ENCODE results near the gene COX7A2L.
"Not testable (repeated sequence)": the region's sequence is repeated elsewhere in the genome, so short reads cannot be mapped to it uniquely, and the experiment has no call there.

COX7A2L gene

GRCh38 chr2:42334865-42335264 is 26.2 kb downstream of the COX7A2L start:
- H3K27ac ChIP-seq (ENCODE audit: insufficient read depth in 1 of 2, low read depth in 1 of 2, low read length in 2 of 2, poor library complexity in 1 of 2, severe bottlenecking in 2 of 2); H3K27me3 ChIP-seq (replicated peaks in 2 of 5; ENCODE audit: control insufficient read depth in 4 of 5, insufficient read depth in 5 of 5, low read length in 4 of 5); H3K4me1 ChIP-seq (ENCODE audit: control extremely low read depth in 1 of 4, control insufficient read depth in 4 of 4, insufficient read depth in 4 of 4, low read length in 3 of 4); H3K4me3 ChIP-seq (ENCODE audit: control insufficient read depth in 1 of 7, extremely low read depth in 1 of 7, insufficient read depth in 4 of 7, low read depth in 2 of 7, low read length in 6 of 7); POLR2A ChIA-PET; H3K9me3 ChIP-seq (ENCODE audit: control extremely low read depth in 1 of 5, control insufficient read depth in 4 of 5, insufficient read depth in 2 of 5, low read depth in 1 of 5, low read length in 4 of 5); DNase-seq; CTCF ChIA-PET: not testable (repeated sequence)
- WGBS (ENCODE audit: insufficient coverage) = 95% methylated on average over 5 of the region's 6 CpGs
- peaks cover 2 to 51% (median 28%) of the 10 kb centered on the region in 4 experiments for H3K36me3 ChIP-seq (ENCODE audit: control insufficient read depth in 4 of 4, insufficient read depth in 4 of 4, low read length in 3 of 4)

DNA sequence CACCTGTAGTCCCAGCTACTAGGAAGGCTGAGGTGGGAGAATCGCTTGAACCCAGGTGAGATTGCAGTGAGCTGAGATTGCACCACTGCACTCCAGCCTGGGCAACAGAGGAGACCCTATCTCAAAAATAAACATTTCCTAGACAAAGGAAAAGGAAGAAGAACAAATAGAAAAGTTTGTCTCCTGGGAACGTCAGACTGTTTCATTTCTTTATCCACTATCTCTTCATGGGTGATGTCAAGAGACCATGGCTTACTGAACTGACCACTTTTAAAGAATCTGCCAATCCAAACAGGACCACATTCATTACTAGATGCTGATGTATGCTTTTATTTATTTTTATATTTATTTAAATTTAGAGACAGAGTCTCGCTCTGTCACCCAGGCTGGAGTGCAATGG is 26.8 kb downstream of the COX7A2L start:
- no CpG with 5 or more reads among the region's 3 CpGs for WGBS (ENCODE audit: insufficient coverage)
- ChIA-PET CTCF (interaction anchor here (0.6 to 1.0 kb wide), 3 partner anchors 9 to 281 kb away, joined by 3 to 6 read pairs (median 3); no protein-coding TSS in a partner anchor), POLR2A (no interaction called here)
- no peak overlapping the region for H3K27ac ChIP-seq (ENCODE audit: insufficient read depth in 1 of 2, low read depth in 1 of 2, low read length in 2 of 2, poor library complexity in 1 of 2, severe bottlenecking in 2 of 2)
- H3K27me3 ChIP-seq (replicated peaks in 2 of 5; ENCODE audit: control insufficient read depth in 4 of 5, insufficient read depth in 5 of 5, low read length in 4 of 5) = no peaks in the 10 kb centered on the region
- no peak for DNase-seq
- peaks cover 6 to 57% (median 31%) of the 10 kb centered on the region in 4 experiments for H3K36me3 ChIP-seq (ENCODE audit: control insufficient read depth in 4 of 4, insufficient read depth in 4 of 4, low read length in 3 of 4)
- peaks cover 0 to 2% (median 0%) of the 10 kb centered on the region in 5 experiments for H3K9me3 ChIP-seq (ENCODE audit: control extremely low read depth in 1 of 5, control insufficient read depth in 4 of 5, insufficient read depth in 2 of 5, low read depth in 1 of 5, low read length in 4 of 5)
- H3K4me3 ChIP-seq (ENCODE audit: control insufficient read depth in 1 of 7, extremely low read depth in 1 of 7, insufficient read depth in 4 of 7, low read depth in 2 of 7, low read length in 6 of 7) = no peak overlapping the region
- no peaks in the 10 kb centered on the region for H3K4me1 ChIP-seq (ENCODE audit: control extremely low read depth in 1 of 4, control insufficient read depth in 4 of 4, insufficient read depth in 4 of 4, low read length in 3 of 4)

DNA sequence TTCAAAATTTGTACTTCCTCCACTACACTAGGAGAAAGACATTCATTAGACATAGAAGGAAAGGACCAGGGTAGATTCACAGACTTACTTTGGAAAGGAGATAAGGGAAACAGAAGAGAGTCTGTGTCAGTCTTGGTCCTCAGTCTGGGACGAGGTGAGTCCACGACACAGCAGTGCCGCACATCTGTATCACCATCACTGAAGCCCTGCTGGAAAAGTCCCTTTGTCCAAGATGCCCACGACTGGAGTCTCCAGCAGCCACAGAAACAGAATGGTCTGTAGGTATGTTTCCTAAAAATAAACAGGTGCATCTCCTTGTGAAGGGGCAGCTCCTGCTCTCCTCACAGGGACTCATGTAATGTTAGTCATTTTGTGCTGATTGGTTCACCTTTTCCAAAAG is 27.4 kb downstream of the COX7A2L start:
- Histone ChIP-seq H3K36me3 (ENCODE audit: control insufficient read depth in 4 of 4, insufficient read depth in 4 of 4, low read length in 3 of 4) (peaks cover 6 to 59% (median 35%) of the 10 kb centered on the region in 4 experiments), H3K4me3 (ENCODE audit: control insufficient read depth in 1 of 7, extremely low read depth in 1 of 7, insufficient read depth in 4 of 7, low read depth in 2 of 7, low read length in 6 of 7) (no peak overlapping the region), H3K27ac (ENCODE audit: insufficient read depth in 1 of 2, low read depth in 1 of 2, low read length in 2 of 2, poor library complexity in 1 of 2, severe bottlenecking in 2 of 2) (no peak overlapping the region), H3K9me3 (ENCODE audit: control extremely low read depth in 1 of 5, control insufficient read depth in 4 of 5, insufficient read depth in 2 of 5, low read depth in 1 of 5, low read length in 4 of 5) (peaks cover 0 to under 1% (median 0%) of the 10 kb centered on the region in 5 experiments), H3K4me1 (ENCODE audit: control extremely low read depth in 1 of 4, control insufficient read depth in 4 of 4, insufficient read depth in 4 of 4, low read length in 3 of 4) (no peaks in the 10 kb centered on the region), H3K27me3 (replicated peaks in 2 of 5; ENCODE audit: control insufficient read depth in 4 of 5, insufficient read depth in 5 of 5, low read length in 4 of 5) (no peaks in the 10 kb centered on the region)
- CTCF ChIA-PET = interaction anchor here (0.9 to 1.5 kb wide), 3 partner anchors 10 to 247 kb away, joined by 3 to 6 read pairs (median 3); no protein-coding TSS in a partner anchor
- POLR2A ChIA-PET = no interaction called here
- WGBS (ENCODE audit: insufficient coverage) = 100% methylated on average over 3 of the region's 4 CpGs
- no peak for DNase-seq

DNA sequence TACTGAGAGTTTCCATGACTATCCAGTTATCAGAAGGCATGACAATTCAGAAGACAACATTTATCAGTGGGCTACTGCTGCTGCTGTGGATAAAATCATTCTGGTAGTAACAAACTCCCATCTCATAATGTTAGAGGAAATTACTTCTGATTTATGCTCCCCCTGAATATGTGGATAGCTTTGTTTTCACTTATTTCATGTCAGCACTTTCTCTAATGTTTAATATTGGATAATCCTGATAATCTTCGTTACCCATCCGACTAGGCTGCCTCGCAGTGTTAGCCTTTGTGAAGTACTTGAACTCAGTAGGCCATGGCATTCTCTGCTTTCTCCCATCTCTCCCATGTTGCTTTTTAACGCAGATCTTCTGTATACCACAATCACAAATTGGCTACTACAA is 28.4 kb downstream of the COX7A2L start:
- H3K36me3 ChIP-seq (ENCODE audit: control insufficient read depth in 4 of 4, insufficient read depth in 4 of 4, low read length in 3 of 4) = peaks cover 6 to 52% (median 29%) of the 10 kb centered on the region in 4 experiments
- CTCF ChIA-PET = interaction anchor here (0.6 to 1.5 kb wide), 4 partner anchors 24 to 236 kb away, joined by 3 to 5 read pairs (median 3); no protein-coding TSS in a partner anchor
- H3K4me3 ChIP-seq (ENCODE audit: control insufficient read depth in 1 of 7, extremely low read depth in 1 of 7, insufficient read depth in 4 of 7, low read depth in 2 of 7, low read length in 6 of 7) = no peak overlapping the region
- POLR2A ChIA-PET = no interaction called here
- H3K27me3 ChIP-seq (replicated peaks in 2 of 5; ENCODE audit: control insufficient read depth in 4 of 5, insufficient read depth in 5 of 5, low read length in 4 of 5) = no peaks in the 10 kb centered on the region
- no peak overlapping the region for H3K27ac ChIP-seq (ENCODE audit: insufficient read depth in 1 of 2, low read depth in 1 of 2, low read length in 2 of 2, poor library complexity in 1 of 2, severe bottlenecking in 2 of 2)
- no peaks in the 10 kb centered on the region for H3K4me1 ChIP-seq (ENCODE audit: control extremely low read depth in 1 of 4, control insufficient read depth in 4 of 4, insufficient read depth in 4 of 4, low read length in 3 of 4)
- DNase-seq = no peak
- H3K9me3 ChIP-seq (ENCODE audit: control extremely low read depth in 1 of 5, control insufficient read depth in 4 of 5, insufficient read depth in 2 of 5, low read depth in 1 of 5, low read length in 4 of 5) = no peaks in the 10 kb centered on the region
- WGBS (ENCODE audit: insufficient coverage) = 90% methylated on average over 2 of the region's 4 CpGs

- ChIA-PET POLR2A (no interaction called here), CTCF (interaction anchor here (0.6 to 3.7 kb wide), 4 partner anchors 25 to 236 kb away, joined by 3 to 39 read pairs (median 4); no protein-coding TSS in a partner anchor)
- Histone ChIP-seq H3K27ac (ENCODE audit: insufficient read depth in 1 of 2, low read depth in 1 of 2, low read length in 2 of 2, poor library complexity in 1 of 2, severe bottlenecking in 2 of 2) (no peak overlapping the region), H3K27me3 (replicated peaks in 2 of 5; ENCODE audit: control insufficient read depth in 4 of 5, insufficient read depth in 5 of 5, low read length in 4 of 5) (no peaks in the 10 kb centered on the region), H3K36me3 (ENCODE audit: control insufficient read depth in 4 of 4, insufficient read depth in 4 of 4, low read length in 3 of 4) (peaks cover 6 to 51% (median 29%) of the 10 kb centered on the region in 4 experiments), H3K4me1 (ENCODE audit: control extremely low read depth in 1 of 4, control insufficient read depth in 4 of 4, insufficient read depth in 4 of 4, low read length in 3 of 4) (no peaks in the 10 kb centered on the region), H3K9me3 (ENCODE audit: control extremely low read depth in 1 of 5, control insufficient read depth in 4 of 5, insufficient read depth in 2 of 5, low read depth in 1 of 5, low read length in 4 of 5) (no peaks in the 10 kb centered on the region), H3K4me3 (ENCODE audit: control insufficient read depth in 1 of 7, extremely low read depth in 1 of 7, insufficient read depth in 4 of 7, low read depth in 2 of 7, low read length in 6 of 7) (no peak overlapping the region)
- WGBS (ENCODE audit: insufficient coverage) = 100% methylated on average over 1 of the region's 9 CpGs
- DNase-seq = no peak
These were observed 29.3 kb downstream of the COX7A2L start for GRCh38 chr2:42331569-42332284.

GRCh38 chr2:42329736-42330135 is 31.3 kb downstream of the COX7A2L start:
- 100% methylated on average over 2 of the region's 5 CpGs for WGBS (ENCODE audit: insufficient coverage)
- CTCF ChIA-PET = interaction anchor here (0.6 to 3.7 kb wide), 10 partner anchors 13 to 460 kb away, joined by 3 to 39 read pairs (median 6); no protein-coding TSS in a partner anchor
- Histone ChIP-seq H3K4me3 (ENCODE audit: control insufficient read depth in 1 of 7, extremely low read depth in 1 of 7, insufficient read depth in 4 of 7, low read depth in 2 of 7, low read length in 6 of 7) (no peak overlapping the region), H3K4me1 (ENCODE audit: control extremely low read depth in 1 of 4, control insufficient read depth in 4 of 4, insufficient read depth in 4 of 4, low read length in 3 of 4) (no peaks in the 10 kb centered on the region), H3K36me3 (ENCODE audit: control insufficient read depth in 4 of 4, insufficient read depth in 4 of 4, low read length in 3 of 4) (peaks cover 6 to 47% (median 29%) of the 10 kb centered on the region in 4 experiments), H3K27me3 (replicated peaks in 2 of 5; ENCODE audit: control insufficient read depth in 4 of 5, insufficient read depth in 5 of 5, low read length in 4 of 5) (no peaks in the 10 kb centered on the region), H3K9me3 (ENCODE audit: control extremely low read depth in 1 of 5, control insufficient read depth in 4 of 5, insufficient read depth in 2 of 5, low read depth in 1 of 5, low read length in 4 of 5) (no peaks in the 10 kb centered on the region), H3K27ac (ENCODE audit: insufficient read depth in 1 of 2, low read depth in 1 of 2, low read length in 2 of 2, poor library complexity in 1 of 2, severe bottlenecking in 2 of 2) (no peak overlapping the region)
- DNase-seq = no peak
- POLR2A ChIA-PET = no interaction called here

DNA sequence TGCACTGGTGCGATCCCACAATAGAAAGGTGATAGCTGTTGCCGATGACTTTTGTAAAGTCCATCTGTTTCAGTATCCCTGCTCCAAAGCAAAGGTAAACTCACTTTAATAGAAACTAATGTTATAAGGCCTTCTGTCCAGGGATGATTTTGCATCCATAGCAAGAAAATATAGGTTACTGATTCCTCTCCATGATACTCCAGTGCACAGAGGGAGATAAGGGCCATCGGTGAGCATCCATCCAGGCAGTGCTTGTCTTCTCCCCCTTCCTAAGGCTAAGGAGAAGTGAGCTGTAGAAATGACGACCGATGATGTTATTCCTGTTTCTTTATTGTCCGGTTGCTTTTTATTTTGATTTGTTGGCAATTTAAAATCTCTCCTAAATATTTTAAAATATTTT is 32.1 kb downstream of the COX7A2L start:
- Histone ChIP-seq H3K27ac (ENCODE audit: insufficient read depth in 1 of 2, low read depth in 1 of 2, low read length in 2 of 2, poor library complexity in 1 of 2, severe bottlenecking in 2 of 2) (no peak overlapping the region), H3K4me3 (ENCODE audit: control insufficient read depth in 1 of 7, extremely low read depth in 1 of 7, insufficient read depth in 4 of 7, low read depth in 2 of 7, low read length in 6 of 7) (no peak overlapping the region), H3K9me3 (ENCODE audit: control extremely low read depth in 1 of 5, control insufficient read depth in 4 of 5, insufficient read depth in 2 of 5, low read depth in 1 of 5, low read length in 4 of 5) (no peaks in the 10 kb centered on the region), H3K4me1 (ENCODE audit: control extremely low read depth in 1 of 4, control insufficient read depth in 4 of 4, insufficient read depth in 4 of 4, low read length in 3 of 4) (no peaks in the 10 kb centered on the region), H3K36me3 (ENCODE audit: control insufficient read depth in 4 of 4, insufficient read depth in 4 of 4, low read length in 3 of 4) (peaks cover 6 to 46% (median 28%) of the 10 kb centered on the region in 4 experiments), H3K27me3 (replicated peaks in 2 of 5; ENCODE audit: control insufficient read depth in 4 of 5, insufficient read depth in 5 of 5, low read length in 4 of 5) (no peaks in the 10 kb centered on the region)
- POLR2A ChIA-PET = no interaction called here
- 93% methylated on average over 2 of the region's 6 CpGs for WGBS (ENCODE audit: insufficient coverage)
- CTCF ChIA-PET = interaction anchor here (0.7 to 3.7 kb wide), 12 partner anchors 13 to 461 kb away, joined by 3 to 39 read pairs (median 5); no protein-coding TSS in a partner anchor
- no peak for DNase-seq
